ENCODE measurements around the gene DLX1. TPM values are rescaled to one million over a fixed set of nuclear protein-coding genes. Genes with fewer than 3 reads are reported as not detected.
A peak's percentile ranks its signal among the peaks of the same experiment; 100 is the strongest.

DLX1 gene
- total and polyA plus RNA-seq, 9 of the 15 experiments (the other 6 are each of a cell fraction or from before 2014, with no cell fraction given), result 1.9 to 26.2 (median 9.6) TPM

DNA sequence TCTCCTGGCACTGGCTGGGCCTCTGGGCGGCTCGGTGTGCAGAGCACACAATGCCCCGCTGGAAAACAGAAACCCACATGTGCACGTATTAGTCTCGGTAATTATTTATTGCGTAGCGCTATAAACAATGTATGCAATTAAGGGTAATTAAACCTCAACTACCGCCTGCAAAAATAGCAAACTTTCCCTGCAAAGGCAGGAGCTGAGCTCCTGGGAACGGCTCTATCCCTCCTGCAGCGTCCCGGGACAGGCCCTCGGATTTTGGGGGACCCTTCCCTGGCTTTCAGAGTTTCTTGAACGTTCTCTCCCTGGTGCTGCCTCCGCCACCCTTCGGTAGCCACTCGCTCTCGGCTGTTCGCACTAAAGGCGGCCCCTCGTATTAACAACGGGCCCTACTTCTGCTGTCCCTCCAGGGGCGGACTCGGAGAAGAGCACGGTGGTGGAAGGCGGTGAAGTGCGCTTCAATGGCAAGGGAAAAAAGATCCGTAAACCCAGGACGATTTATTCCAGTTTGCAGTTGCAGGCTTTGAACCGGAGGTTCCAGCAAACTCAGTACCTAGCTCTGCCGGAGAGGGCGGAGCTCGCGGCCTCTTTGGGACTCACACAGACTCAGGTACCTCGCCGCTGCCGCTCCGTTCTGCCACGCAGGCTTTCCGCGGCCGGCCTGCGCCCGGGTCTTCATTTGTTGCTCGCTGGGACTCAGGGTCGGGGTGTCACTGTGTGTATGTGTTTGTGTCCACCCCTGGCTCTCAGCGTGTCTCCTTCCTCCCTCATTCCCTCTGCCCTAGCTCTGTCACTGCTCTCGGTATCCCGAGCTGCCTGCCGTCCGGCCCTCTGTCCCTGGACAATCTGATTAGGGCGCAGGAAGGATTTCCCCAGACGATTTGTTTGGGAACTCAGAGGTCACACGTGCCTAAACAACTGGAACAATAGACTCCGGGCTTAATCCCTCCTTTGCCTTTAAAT, 1.2 kb downstream of the DLX1 start:
- Histone ChIP-seq H3K27me3 (ENCODE audit: control insufficient read depth in 2 of 2, insufficient read depth in 2 of 2, low read length in 2 of 2) (no peaks in the 10 kb centered on the region), H2AFZ (ENCODE audit: low read depth, low read length) (peak overlapping the region; percentile 99), H3K9me3 (replicated peaks; ENCODE audit: control insufficient read depth, insufficient read depth, low read depth, low read length) (no peaks in the 10 kb centered on the region), H4K20me1 (replicated peaks; ENCODE audit: control insufficient read depth, insufficient read depth, low read length) (no peaks in the 10 kb centered on the region), H3K36me3 (ENCODE audit: control insufficient read depth, insufficient read depth, low read length) (peaks cover 20% of the 10 kb centered on the region; the same call in 1 of the 3 replicates), H3K27ac (ENCODE audit: extremely low read depth, low read depth, low read length) (peak overlapping the region; percentile 81; the same call in 2 of the 3 replicates), H3K4me1 (replicated peaks in 1 of 2; ENCODE audit: control insufficient read depth in 2 of 2, insufficient read depth in 2 of 2, low read length in 2 of 2) (peaks cover 7 to 37% of the 10 kb centered on the region in 2 experiments; a peak in 4 of 5 replicates), H3K4me3 (peak overlapping the region; percentile 65), H3K9ac (ENCODE audit: insufficient read depth in 1 of 2, low read depth in 2 of 2, low read length in 2 of 2) (peak overlapping the region; percentile 79 to 95), H3K9me1 (ENCODE audit: control insufficient read depth, insufficient read depth, low read length) (no peaks in the 10 kb centered on the region), H3K79me2 (ENCODE audit: control insufficient read depth, insufficient read depth, low read length) (peaks cover 8% of the 10 kb centered on the region; the same call in 2 of the 3 replicates), H3K4me2 (ENCODE audit: insufficient read depth, low read length) (peak overlapping the region; percentile 94)
- in situ Hi-C loops (cut with MboI) (no loop called here), intact Hi-C loops (cut with micrococcal nuclease) (no loop called here)
- FAIRE-seq, result peak; percentile 6
- BruUV-seq (replicated peaks), result no TSS peak
- ChIA-PET CTCF (ENCODE audit: low intra/inter-chr PET ratio) (no interaction called here), POLR2A (interaction anchor here (1.0 kb wide), 1 partner anchor 24 kb away, joined by 4 read pairs; no protein-coding TSS in a partner anchor)
- no peak for ATAC-seq
- WGBS (ENCODE audit: insufficient coverage, low coverage, missing lambda C conversion rate), result 90% methylated on average over 50 of the region's 54 CpGs
- DNase-seq (ENCODE audit: extremely low read depth in 1 of 4, low spot score in 3 of 4), result no peak
- TF ChIP-seq, protein P1, sequence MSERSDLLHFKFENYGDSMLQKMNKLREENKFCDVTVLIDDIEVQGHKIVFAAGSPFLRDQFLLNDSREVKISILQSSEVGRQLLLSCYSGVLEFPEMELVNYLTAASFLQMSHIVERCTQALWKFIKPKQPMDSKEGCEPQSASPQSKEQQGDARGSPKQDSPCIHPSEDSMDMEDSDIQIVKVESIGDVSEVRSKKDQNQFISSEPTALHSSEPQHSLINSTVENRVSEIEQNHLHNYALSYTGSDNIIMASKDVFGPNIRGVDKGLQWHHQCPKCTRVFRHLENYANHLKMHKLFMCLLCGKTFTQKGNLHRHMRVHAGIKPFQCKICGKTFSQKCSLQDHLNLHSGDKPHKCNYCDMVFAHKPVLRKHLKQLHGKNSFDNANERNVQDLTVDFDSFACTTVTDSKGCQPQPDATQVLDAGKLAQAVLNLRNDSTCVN (CRISPR knock-in tag; IDR thresholded peaks at IDR 0.05), result no peak
- TF ChIP-seq RBFOX2 (IDR thresholded peaks at IDR 0.05; ENCODE audit: low read depth, low read length) (peak; percentile 64), STAG1 (CRISPR knock-in tag; IDR thresholded peaks at IDR 0.05; ENCODE audit: borderline replicate concordance) (0 out of 2 replicates have a peak, but pooled peaks have one; percentile 4), TAF7 (tag; IDR thresholded peaks at IDR 0.05) (no peak), NFE2L1 (tag; IDR thresholded peaks at IDR 0.05; ENCODE audit: borderline replicate concordance, low read depth) (no peak), ZBTB33 (CRISPR knock-in tag; IDR thresholded peaks at IDR 0.05) (peak; percentile 24; the same call in 1 of the 2 replicates), POLR2G (IDR thresholded peaks at IDR 0.05; ENCODE audit: low read depth, low read length) (peak; percentile 57)

All from K562 (cell line).